GM12878 (cell line): ENCODE measurements around the gene SLA2. TPM values are rescaled to one million over a fixed set of nuclear protein-coding genes. Genes with fewer than 3 reads are reported as not detected.

ENCODE experiments used
- ATAC-seq: fragments of 200-7000 bp; cut with Tn5 transposase; 3 replicates; pipeline ENCODE4 v1.9.1; 2020; ENCODE audit warnings: mild to moderate bottlenecking, moderate library complexity
- BruUV-seq: library from RNA; stranded (reverse); fragments of 400-500 nt; replicated peaks from 2 replicates; lab custom pipeline; 2021; lab: Mats Ljungman, UMichigan
- CTCF ChIA-PET: fragments of 300-600 bp; sonication (Branson Sonifier 250); formaldehyde crosslinking; extraction: SDS; loops from one replicate; lab custom pipeline; 2021; ENCODE audit warnings: inconsistent platforms; lab: Yijun Ruan, JAX
- POLR2A ChIA-PET: fragments of 350-600 bp; formaldehyde crosslinking; extraction: SDS; loops from one replicate; lab custom pipeline; 2021; ENCODE audit warnings: inconsistent platforms; lab: Charles Lee
- RAD21 ChIA-PET: fragments of 300-600 bp; sonication (Branson Sonifier 250); formaldehyde crosslinking; loops from one replicate; lab custom pipeline; 2023; ENCODE audit warnings: antibody characterized with exemption; ENCODE audit not compliant: unreplicated experiment; lab: Charles Lee
- SMC1A ChIA-PET: fragments of 300-600 bp; sonication (Branson Sonifier 250); formaldehyde crosslinking; loops from one replicate; lab custom pipeline; 2023; ENCODE audit not compliant: unreplicated experiment, uncharacterized antibody; lab: Charles Lee
- DNase-seq: peaks from one replicate; pipeline ENCODE4 v3.0.0-alpha.2; 2011; ENCODE audit warnings: low read depth, low spot score
- FAIRE-seq: peaks from 3 replicates; lab custom pipeline; 2011; peaks lifted over from hg19 to GRCh38; lab: Jason Lieb, UNC
- H2AFZ ChIP-seq: 2 replicates; pipeline ENCODE4 v1.6.0; 2011; ENCODE audit warnings: low read depth, low read length, control low read depth; ENCODE audit not compliant: control insufficient read depth
- H3K27ac ChIP-seq: 2 replicates; pipeline ENCODE4 v1.5.1; 2011; ENCODE audit warnings: control low read depth; ENCODE audit not compliant: control insufficient read depth, insufficient read depth
- H3K27me3 ChIP-seq, 2 experiments: replicated peaks in 1 of 2; 2 replicates each; pipeline versions ENCODE4 v1.6.0 to v1.6.1; 2011; ENCODE audit warnings: low read length in 1 of 2; ENCODE audit not compliant: control insufficient read depth in 2 of 2, insufficient read depth in 2 of 2
- H3K36me3 ChIP-seq, 2 experiments: 2 replicates each; pipeline ENCODE4 v1.5.1; 2011; ENCODE audit warnings: low read length in 1 of 2; ENCODE audit not compliant: control insufficient read depth in 2 of 2, insufficient read depth in 2 of 2
- H3K4me1 ChIP-seq: 2 replicates; pipeline ENCODE4 v1.6.1; 2011; ENCODE audit warnings: mild to moderate bottlenecking, low read length, moderate library complexity, mixed read lengths; ENCODE audit not compliant: control insufficient read depth, insufficient read depth
- H3K4me2 ChIP-seq: 2 replicates; pipeline ENCODE4 v1.6.0; 2011; ENCODE audit warnings: control low read depth; ENCODE audit not compliant: control insufficient read depth, insufficient read depth
- H3K4me3 ChIP-seq: fragments of 200-600 bp; sonication (generic); 2 replicates; pipeline ENCODE4 v1.5.1; 2016
- H3K79me2 ChIP-seq: 2 replicates; pipeline ENCODE4 v1.6.0; 2011; ENCODE audit warnings: low read length; ENCODE audit not compliant: control insufficient read depth, insufficient read depth
- H3K9ac ChIP-seq: 2 replicates; pipeline ENCODE4 v1.8.0; 2011; ENCODE audit warnings: low read length, control low read depth, mixed read lengths; ENCODE audit not compliant: control insufficient read depth, insufficient read depth
- H3K9me3 ChIP-seq: replicated peaks from 3 replicates; pipeline ENCODE4 v1.5.1; 2011; ENCODE audit warnings: mild to moderate bottlenecking, low read length; ENCODE audit not compliant: control insufficient read depth, insufficient read depth
- H4K20me1 ChIP-seq: 2 replicates; pipeline ENCODE4 v1.6.0; 2011; ENCODE audit not compliant: control insufficient read depth, insufficient read depth
- CEBPZ ChIP-seq: fragments of 150-350 bp; IDR thresholded peaks from 2 replicates; pipeline ENCODE4 v1.6.1; 2016; ENCODE audit warnings: low read depth, low read length
- CHD4 ChIP-seq: fragments of 200-600 bp; sonication (generic); IDR thresholded peaks from 2 replicates; pipeline ENCODE4 v1.6.1; 2016; ENCODE audit warnings: mild to moderate bottlenecking
- ETV6 ChIP-seq, 2 experiments: fragments of 450-650 bp in 1 of 2; IDR thresholded peaks in 1 of 2; conservative IDR thresholded peaks in 1 of 2; 2 replicates each; pipeline ENCODE4 v1.6.1; 2014; ENCODE audit warnings: antibody characterized with exemption in 1 of 2, borderline replicate concordance in 1 of 2, low read depth in 1 of 2, mild to moderate bottlenecking in 1 of 2, moderate library complexity in 1 of 2
- GABPA ChIP-seq: IDR thresholded peaks from 2 replicates; pipeline ENCODE4 v1.6.1; 2014; ENCODE audit warnings: antibody characterized with exemption, low read depth, mild to moderate bottlenecking, inconsistent platforms
- IKZF2 ChIP-seq, 2 experiments: fragments of 450-650 bp; IDR thresholded peaks; 2 replicates each; pipeline ENCODE4 v1.6.1; 2017; ENCODE audit warnings: mild to moderate bottlenecking in 2 of 2, moderate library complexity in 2 of 2
- NFXL1 ChIP-seq: fragments of 450-650 bp; IDR thresholded peaks from 2 replicates; pipeline ENCODE4 v1.6.1; 2017; ENCODE audit warnings: antibody characterized with exemption, mild to moderate bottlenecking, borderline replicate concordance
- RELB ChIP-seq: fragments of 450-650 bp; IDR thresholded peaks from 2 replicates; pipeline ENCODE4 v1.6.1; 2017; ENCODE audit warnings: low read depth, mild to moderate bottlenecking, moderate library complexity
- RUNX3 ChIP-seq: IDR thresholded peaks from 2 replicates; pipeline ENCODE4 v1.6.1; 2012; ENCODE audit warnings: low read length, inconsistent platforms
- STAT3 ChIP-seq: IDR thresholded peaks from 2 replicates; pipeline ENCODE4 v1.6.1; 2011; ENCODE audit warnings: low read depth, low read length, improper control_type of control experiment
- ZNF207 ChIP-seq: fragments of 450-650 bp; IDR thresholded peaks from 2 replicates; pipeline ENCODE4 v1.6.1; 2014; ENCODE audit warnings: antibody characterized with exemption, mild to moderate bottlenecking, borderline replicate concordance
- ZNF217 ChIP-seq: fragments of 450-650 bp; IDR thresholded peaks from 2 replicates; pipeline ENCODE4 v1.6.1; 2017; ENCODE audit warnings: antibody characterized with exemption, mild to moderate bottlenecking
- WGBS: methylation state at CpG from one replicate; pipeline ENCODE4 v1.1.6; 2016; ENCODE audit warnings: low lambda C conversion rate; ENCODE audit not compliant: insufficient replicate concordance, insufficient coverage; ENCODE audit errors: missing lambda C conversion rate; 5-methylcytosine and 5-hydroxymethylcytosine counted together
- in situ Hi-C: fragments of 300-500 bp; cut with MboI; formaldehyde crosslinking; loops from 9 replicates; pipeline ENCODE4 v1.14.3; 2018; ENCODE audit warnings: mixed read lengths
- intact Hi-C: fragments of 100-400 bp; cut with micrococcal nuclease; formaldehyde crosslinking; loops from one replicate; pipeline ENCODE4 v1.14.2; 2022; ENCODE audit not compliant: unreplicated experiment
- polyA plus RNA-seq, 11 experiments: library from polyadenylated mRNA; depleted of rRNA in 4 of 11; unstranded in 6 of 11; stranded (reverse) in 5 of 11; fragments of >200 nt; fragmentation: Nextera tagmentation in 4 of 11; fragmentation: Illumina TruSeq in 1 of 11; extraction: Ambion mirVana in 4 of 11; extraction: Trizol in 1 of 11; gene quantifications; 1 replicate in 1 of 11; 2 replicates in 10 of 11; pipeline versions ENCODE4 v1.2.1 to v1.2.3, GENCODE V29; 2011 to 2016; ENCODE audit warnings: inconsistent platforms in 2 of 11, missing spikeins in 2 of 11, low read depth in 1 of 11
- total RNA-seq, 4 experiments: library from RNA; depleted of rRNA in 3 of 4; stranded (reverse); fragments of >200 nt in 3 of 4; fragmentation: Illumina TruSeq in 1 of 4; extraction: Trizol in 1 of 4; gene quantifications; 2 replicates each; pipeline versions ENCODE4 v1.2.1 to v1.2.3, GENCODE V29; 2013 to 2021
- TF ChIP-seq, protein P1 (sequence below): IDR thresholded peaks from 2 replicates; pipeline ENCODE4 v1.6.1; 2011; ENCODE audit warnings: mild to moderate bottlenecking, low read depth, low read length, moderate library complexity; ENCODE audit not compliant: insufficient replicate concordance
- TF ChIP-seq, protein P2 (sequence below): fragments of 450-650 bp; conservative IDR thresholded peaks from 2 replicates; pipeline ENCODE4 v1.6.1; 2017; ENCODE audit warnings: mild to moderate bottlenecking, moderate library complexity

The SLA2 gene
- total and polyA plus RNA-seq, 10 of the 15 experiments (the other 5 are each of a cell fraction or from before 2014, with no cell fraction given): 0.29 to 3.3 (median 1.4) TPM

DNA sequence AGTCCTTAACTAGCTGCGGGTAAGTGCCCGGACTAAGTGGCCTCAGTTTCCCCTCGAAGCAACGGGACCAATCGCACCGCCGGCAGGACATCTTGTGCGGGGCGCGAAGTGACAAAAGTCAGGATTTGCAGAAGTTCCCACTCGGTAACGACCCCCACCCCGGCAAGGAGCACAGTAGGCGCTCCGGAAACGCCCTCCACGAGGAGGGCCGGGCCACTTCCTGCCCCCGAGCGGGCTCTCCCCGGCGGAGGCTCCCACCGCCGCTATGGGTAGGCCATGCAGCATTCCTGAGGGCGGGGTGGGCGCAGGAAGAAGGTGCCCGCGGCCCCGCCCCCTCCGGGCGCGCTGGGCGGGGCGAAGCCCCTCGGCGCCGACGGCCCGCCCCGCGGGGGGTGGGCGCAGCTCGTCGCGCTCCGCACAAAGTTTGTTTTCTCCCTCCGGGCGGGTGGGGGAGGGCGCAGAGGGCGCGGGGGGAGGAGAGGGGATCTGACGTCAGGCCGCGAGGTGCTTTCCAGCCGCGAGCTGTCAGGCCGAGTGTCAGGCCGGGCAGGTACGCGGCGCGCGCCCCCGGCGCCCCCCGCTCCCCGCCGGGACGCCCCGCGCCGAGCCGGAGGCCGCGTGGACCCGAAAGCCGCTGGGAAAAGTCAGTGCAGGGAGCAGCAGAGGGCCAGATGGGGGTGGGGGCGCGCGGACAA is 72.7 kb downstream of the SLA2 start, which contains the start of gene TGIF2:
Gene TGIF2 (plus strand): TSS at position 495 of the 695 bp plus-strand sequence. CDS start 5,178 bp downstream, outside the sequence.
- peaks cover 4% of the 10 kb centered on the region; the same call in 1 of the 2 replicates for H4K20me1 ChIP-seq
- peak within 1 kb of the TSS; percentile 94 for H3K4me3 ChIP-seq
- peak within 1 kb of the TSS; percentile 75 for H2AFZ ChIP-seq
- SMC1A ChIA-PET: interaction anchor here (1.1 to 8.2 kb wide), 4 partner anchors 11 to 30 kb away, joined by 3 to 98 read pairs (median 44); partner anchors contain the start of gene RAB5IF
- CTCF ChIA-PET: interaction anchor here (2.5 to 9.0 kb wide), 4 partner anchors 17 to 39 kb away, joined by 8 to 94 read pairs (median 42); partner anchors contain the start of gene RAB5IF
- no peaks in the 10 kb centered on the region for H3K27me3 ChIP-seq
- H3K4me2 ChIP-seq: peak within 1 kb of the TSS; percentile 94
- no peaks in the 10 kb centered on the region for H3K9me3 ChIP-seq
- in situ Hi-C loops (no loop called here), intact Hi-C loops (loop anchor here (1.0 to 10.0 kb wide), 2 partner anchors 32 to 108 kb away; partner anchors contain the start of gene RAB5IF)
- peaks cover 44% of the 10 kb centered on the region for H3K79me2 ChIP-seq
- DNase-seq: peak; percentile 48
- FAIRE-seq: no peak
- peaks cover 5% of the 10 kb centered on the region for H3K4me1 ChIP-seq
- ATAC-seq: peak; percentile 81
- peak within 1 kb of the TSS; percentile 97 for H3K9ac ChIP-seq
- peaks cover 0 to 7% of the 10 kb centered on the region in 2 experiments; a peak in 2 of 4 replicates for H3K36me3 ChIP-seq
- RAD21 ChIA-PET: interaction anchor here (0.6 to 9.0 kb wide), 19 partner anchors 12 to 1712 kb away, joined by 3 to 93 read pairs (median 3); partner anchors contain the start of genes DSN1, NDRG3 and RAB5IF
- no TSS peak for BruUV-seq
- WGBS: 1% methylated on average over 37 of the region's 80 CpGs
- POLR2A ChIA-PET: interaction anchor here (0.6 to 10.1 kb wide), 15 partner anchors 12 to 1115 kb away, joined by 3 to 87 read pairs (median 4); partner anchors contain the start of genes NDRG3 and RAB5IF
- peak within 1 kb of the TSS; percentile 96 for H3K27ac ChIP-seq
- TF ChIP-seq, protein P1, sequence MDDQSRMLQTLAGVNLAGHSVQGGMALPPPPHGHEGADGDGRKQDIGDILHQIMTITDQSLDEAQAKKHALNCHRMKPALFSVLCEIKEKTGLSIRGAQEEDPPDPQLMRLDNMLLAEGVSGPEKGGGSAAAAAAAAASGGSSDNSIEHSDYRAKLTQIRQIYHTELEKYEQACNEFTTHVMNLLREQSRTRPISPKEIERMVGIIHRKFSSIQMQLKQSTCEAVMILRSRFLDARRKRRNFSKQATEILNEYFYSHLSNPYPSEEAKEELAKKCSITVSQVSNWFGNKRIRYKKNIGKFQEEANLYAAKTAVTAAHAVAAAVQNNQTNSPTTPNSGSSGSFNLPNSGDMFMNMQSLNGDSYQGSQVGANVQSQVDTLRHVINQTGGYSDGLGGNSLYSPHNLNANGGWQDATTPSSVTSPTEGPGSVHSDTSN: peak; percentile 48
- TF ChIP-seq RELB (no peak), CHD4 (no peak), ZNF207 (0 out of 2 replicates have a peak, but pooled peaks have one; percentile 43), CEBPZ (no peak), NFXL1 (no peak), RUNX3 (peak; percentile 29; the same call in 1 of the 2 replicates), GABPA (peak; percentile 70; the same call in 1 of the 2 replicates), ETV6 (conservative IDR thresholded peaks at IDR 0.05 in 1 of 2, IDR thresholded peaks at IDR 0.05 in 1 of 2; ENCODE audit: borderline replicate concordance in 1 of 2, low read depth in 1 of 2) (no peak), ZNF217 (peak; percentile 22; the same call in 1 of the 2 replicates), IKZF2 (IDR thresholded peaks at IDR 0.05) (peak; percentile 26 to 37; a peak in 2 of 4 replicates), STAT3 (no peak)
- TF ChIP-seq, protein P2, sequence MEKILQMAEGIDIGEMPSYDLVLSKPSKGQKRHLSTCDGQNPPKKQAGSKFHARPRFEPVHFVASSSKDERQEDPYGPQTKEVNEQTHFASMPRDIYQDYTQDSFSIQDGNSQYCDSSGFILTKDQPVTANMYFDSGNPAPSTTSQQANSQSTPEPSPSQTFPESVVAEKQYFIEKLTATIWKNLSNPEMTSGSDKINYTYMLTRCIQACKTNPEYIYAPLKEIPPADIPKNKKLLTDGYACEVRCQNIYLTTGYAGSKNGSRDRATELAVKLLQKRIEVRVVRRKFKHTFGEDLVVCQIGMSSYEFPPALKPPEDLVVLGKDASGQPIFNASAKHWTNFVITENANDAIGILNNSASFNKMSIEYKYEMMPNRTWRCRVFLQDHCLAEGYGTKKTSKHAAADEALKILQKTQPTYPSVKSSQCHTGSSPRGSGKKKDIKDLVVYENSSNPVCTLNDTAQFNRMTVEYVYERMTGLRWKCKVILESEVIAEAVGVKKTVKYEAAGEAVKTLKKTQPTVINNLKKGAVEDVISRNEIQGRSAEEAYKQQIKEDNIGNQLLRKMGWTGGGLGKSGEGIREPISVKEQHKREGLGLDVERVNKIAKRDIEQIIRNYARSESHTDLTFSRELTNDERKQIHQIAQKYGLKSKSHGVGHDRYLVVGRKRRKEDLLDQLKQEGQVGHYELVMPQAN: peak; percentile 71
